Fibroblast of skin of right quadriceps (primary cell): Measurements from ENCODE around the gene RIMBP3C.
"Not testable (repeated sequence)": the region's sequence is repeated elsewhere in the genome, so short reads cannot be mapped to it uniquely, and the experiment has no call there.

Experiments used
- DNase-seq: peaks from one replicate; pipeline ENCODE4 v3.0.0-alpha.2; 2013

RIMBP3C gene

DNA sequence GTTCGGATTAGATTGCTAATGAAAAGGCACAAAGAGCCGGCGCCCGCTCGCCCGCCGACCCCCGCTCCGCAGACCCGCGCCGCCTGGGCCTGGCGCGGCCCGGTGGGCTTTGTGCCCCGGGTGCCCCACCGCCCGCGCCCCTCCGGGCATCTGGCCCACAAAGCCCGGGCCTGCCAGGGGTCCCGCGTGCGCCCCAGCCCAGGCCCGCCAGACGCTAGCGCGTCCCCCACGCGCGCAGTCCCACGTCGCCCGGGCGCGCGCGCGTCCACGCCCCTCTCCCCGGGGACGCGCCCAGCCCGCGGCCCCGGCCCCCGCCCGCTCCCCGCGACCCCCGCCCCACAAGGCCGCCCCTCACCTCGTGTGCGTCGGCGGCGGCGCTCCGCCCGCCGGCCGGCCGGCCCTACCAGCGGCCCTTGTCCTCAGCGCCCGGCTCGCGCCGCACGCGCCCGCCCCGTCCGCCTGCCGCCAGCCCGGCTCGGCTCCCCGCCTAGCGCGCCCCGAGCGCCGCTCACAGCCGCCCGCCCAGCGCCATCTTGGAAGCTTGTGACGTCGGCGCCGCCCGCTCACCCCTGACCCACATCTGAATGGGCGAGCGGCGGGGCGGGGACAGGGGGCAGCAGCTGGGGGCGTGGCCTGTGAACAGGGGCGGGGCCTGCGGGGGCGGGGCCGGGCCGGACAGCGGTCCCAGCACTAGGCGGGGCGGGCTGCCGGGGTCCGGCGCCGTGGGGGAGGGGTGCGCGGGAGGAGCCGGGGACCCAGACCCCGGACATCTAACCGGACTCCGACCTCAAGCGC, 34.1 kb downstream of the RIMBP3C start:
- DNase-seq = not testable (repeated sequence)

- not testable (repeated sequence) for DNase-seq
These were observed 34.7 kb downstream of the RIMBP3C start for GRCh38 chr22:21516522-21516921.

DNA sequence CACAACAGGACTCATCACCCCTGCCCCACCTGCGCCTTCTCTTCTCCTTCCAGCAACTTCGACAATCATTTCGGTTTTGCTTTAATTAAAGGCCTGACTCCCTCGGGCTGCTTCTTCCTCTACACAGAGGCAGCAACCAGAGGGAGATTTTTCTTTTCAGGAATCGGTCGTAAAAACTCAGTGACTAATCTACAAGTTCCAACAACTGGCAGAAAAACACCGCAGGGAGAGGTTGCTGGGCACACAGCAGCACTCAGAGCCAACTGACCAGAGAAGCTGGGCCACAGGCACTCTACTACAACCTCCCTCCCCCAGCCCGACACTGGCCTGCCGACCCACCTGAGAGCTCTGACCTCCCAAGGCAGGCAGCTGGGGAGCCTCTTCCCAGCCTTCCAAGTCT, 36.0 kb downstream of the RIMBP3C start:
- DNase-seq = not testable (repeated sequence)

DNA sequence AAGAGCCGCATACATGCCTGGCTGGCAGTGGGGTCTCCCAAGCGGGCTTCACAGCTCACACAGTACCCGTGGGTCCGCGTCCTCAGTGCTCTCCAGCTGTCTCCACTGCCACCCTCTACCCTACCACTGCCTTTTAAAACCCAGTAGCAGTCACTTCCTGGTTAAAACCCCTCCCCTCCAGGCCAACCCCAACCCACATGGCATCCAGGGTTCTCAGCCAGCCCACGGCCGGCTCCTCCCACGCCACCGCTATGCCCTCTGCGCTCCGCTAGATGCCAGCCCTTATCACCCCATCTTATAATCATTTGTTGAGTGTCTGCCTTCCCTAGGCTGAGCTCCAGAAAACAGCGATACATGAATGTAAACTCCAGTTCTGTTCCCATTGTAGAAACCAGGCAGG, 37.1 kb downstream of the RIMBP3C start:
- not testable (repeated sequence) for DNase-seq

DNA sequence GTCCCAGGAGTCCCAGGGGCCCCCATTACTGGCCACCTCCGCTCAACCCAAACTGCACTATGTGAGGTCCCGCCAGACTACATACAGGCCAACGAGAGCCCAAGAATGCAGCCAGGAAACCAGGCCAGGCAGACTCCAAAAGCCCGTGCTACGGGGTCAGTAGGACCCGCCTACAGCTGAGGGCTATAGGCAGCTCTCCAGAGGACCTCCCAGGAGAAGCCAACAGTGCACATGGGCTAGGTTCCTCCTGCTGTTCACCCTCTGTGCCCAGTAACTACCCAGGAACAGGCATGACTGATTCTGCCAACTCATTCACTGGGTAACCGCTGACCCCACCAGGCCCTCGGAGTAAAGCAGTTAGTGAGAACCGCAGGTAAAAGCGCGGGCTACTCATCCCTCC, 39.2 kb downstream of the RIMBP3C start:
- DNase-seq = not testable (repeated sequence)

DNA sequence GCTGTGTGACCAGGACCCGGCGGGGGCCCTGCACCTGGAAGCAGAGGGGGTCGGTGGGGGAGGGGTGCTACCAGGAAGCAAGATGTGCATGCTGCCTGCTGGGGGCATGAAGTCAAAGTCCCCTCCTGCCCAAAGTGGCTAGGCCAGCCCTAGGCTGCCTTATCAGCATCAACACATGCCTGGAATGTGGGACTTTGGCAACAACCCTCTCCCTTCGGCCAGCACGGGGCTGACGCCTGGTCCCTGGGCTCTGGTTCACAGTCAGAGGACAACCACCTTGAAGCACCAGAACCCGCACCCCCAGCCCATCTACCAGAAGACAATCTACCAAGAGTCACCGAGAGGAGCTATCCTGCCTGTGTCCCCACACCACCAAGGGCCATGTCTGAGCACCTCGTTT, 40.9 kb downstream of the RIMBP3C start:
- DNase-seq = not testable (repeated sequence)

DNA sequence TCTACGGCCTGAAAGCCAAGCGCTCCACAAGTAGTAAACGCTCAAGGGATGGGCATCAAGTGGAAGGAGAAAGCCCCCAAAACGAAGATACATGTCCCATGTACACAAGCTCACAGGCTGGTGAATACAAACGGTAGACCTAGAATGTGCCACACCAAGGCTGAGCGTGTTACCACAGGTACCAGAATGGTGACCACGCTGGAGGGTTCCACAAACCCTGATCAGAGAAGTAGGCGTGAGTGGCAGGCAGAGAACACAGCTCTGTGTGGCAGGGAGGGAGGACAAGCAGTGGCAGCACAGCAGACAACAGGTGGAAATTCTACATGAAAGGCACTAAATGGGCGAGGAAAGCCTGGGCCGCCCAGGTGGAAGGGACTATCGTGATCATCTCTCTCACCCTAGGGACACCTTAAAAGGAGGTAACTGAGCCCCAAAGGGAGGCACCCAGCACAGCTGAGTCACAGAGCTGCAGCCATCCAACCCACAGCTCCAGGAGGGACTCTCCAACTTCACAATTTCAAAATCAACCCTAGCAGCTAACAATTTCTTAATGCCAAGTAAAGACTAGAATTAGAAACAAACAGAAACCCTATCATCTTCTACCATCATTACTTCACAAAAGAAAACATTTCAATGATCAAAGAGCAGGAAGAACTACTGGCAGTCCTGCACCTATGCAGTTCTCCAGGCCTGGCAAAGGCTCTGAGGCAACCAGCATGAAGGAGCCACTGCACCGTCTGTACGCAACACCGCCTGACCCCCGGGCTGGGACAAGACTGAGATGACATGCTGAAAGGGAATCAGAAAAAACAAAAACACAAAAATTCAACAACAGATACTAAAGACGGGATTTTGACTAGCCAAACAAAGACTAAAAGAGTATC, 51.4 kb downstream of the RIMBP3C start:
- DNase-seq = not testable (repeated sequence)

- not testable (repeated sequence) for DNase-seq
These were observed 52.8 kb downstream of the RIMBP3C start for GRCh38 chr22:21498489-21498888.

- DNase-seq = not testable (repeated sequence)
These were observed 53.3 kb downstream of the RIMBP3C start for GRCh38 chr22:21497984-21498383.
